DND-41 (cell line): Measurements from ENCODE around the gene BCL2L13.

Experiments used
- ATAC-seq: fragments of 200-7000 bp; cut with Tn5 transposase; 3 replicates; pipeline ENCODE4 v1.9.1; 2021; ENCODE audit warnings: low read depth; ENCODE audit not compliant: insufficient read depth
- DNase-seq: peaks from one replicate; pipeline ENCODE4 v3.0.0-alpha.2; 2020
- H2AFZ ChIP-seq: 2 replicates; pipeline ENCODE4 v1.6.0; 2012; ENCODE audit warnings: low read depth, low read length
- H3K27ac ChIP-seq: 2 replicates; pipeline ENCODE4 v1.5.1; 2012; ENCODE audit warnings: low read length, inconsistent platforms
- H3K27me3 ChIP-seq: fragments of 200-600 bp; sonication (generic); 2 replicates; pipeline ENCODE4 v1.6.0; 2012; ENCODE audit warnings: low read length, mild to moderate bottlenecking, inconsistent platforms; ENCODE audit not compliant: insufficient read depth, poor library complexity
- H3K36me3 ChIP-seq: 2 replicates; pipeline ENCODE4 v1.5.1; 2012; ENCODE audit warnings: low read length, inconsistent platforms; ENCODE audit not compliant: insufficient read depth
- H3K4me1 ChIP-seq: 2 replicates; pipeline ENCODE4 v1.5.1; 2012; ENCODE audit warnings: mild to moderate bottlenecking, low read length; ENCODE audit not compliant: insufficient read depth
- H3K4me2 ChIP-seq: 2 replicates; pipeline ENCODE4 v1.6.0; 2012; ENCODE audit warnings: mild to moderate bottlenecking, moderate library complexity, low read length, inconsistent platforms; ENCODE audit not compliant: insufficient read depth
- H3K4me3 ChIP-seq, 2 experiments: fragments of 200-600 bp in 1 of 2; shearing (Covaris generic) in 1 of 2; 2 replicates each; pipeline ENCODE4 v1.5.1; 2012 to 2016; ENCODE audit warnings: inconsistent platforms in 2 of 2, low read length in 2 of 2, mild to moderate bottlenecking in 2 of 2, low read depth in 1 of 2, moderate library complexity in 1 of 2
- H3K79me2 ChIP-seq: 2 replicates; pipeline ENCODE4 v1.6.0; 2012; ENCODE audit warnings: low read length, inconsistent platforms; ENCODE audit not compliant: insufficient read depth
- H3K9ac ChIP-seq: 2 replicates; pipeline ENCODE4 v1.6.0; 2012; ENCODE audit warnings: low read depth, mild to moderate bottlenecking, inconsistent platforms, low read length, moderate library complexity
- H3K9me3 ChIP-seq: 2 replicates; pipeline ENCODE4 v1.5.1; 2012; ENCODE audit warnings: low read length, moderate library complexity, mild to moderate bottlenecking, inconsistent platforms; ENCODE audit not compliant: insufficient read depth, severe bottlenecking
- H4K20me1 ChIP-seq: 2 replicates; pipeline ENCODE4 v1.6.0; 2012; ENCODE audit warnings: low read length; ENCODE audit not compliant: insufficient read depth
- CTCF ChIP-seq: IDR thresholded peaks from 2 replicates; pipeline ENCODE4 v1.5.1; 2012; ENCODE audit warnings: borderline replicate concordance, low read length, moderate library complexity, mild to moderate bottlenecking; ENCODE audit not compliant: poor library complexity, severe bottlenecking; ENCODE audit errors: extremely low read depth
- EZH2 ChIP-seq: IDR thresholded peaks from 3 replicates; pipeline ENCODE4 v1.6.1; 2012; ENCODE audit warnings: borderline replicate concordance, low read depth, mild to moderate bottlenecking, moderate library complexity, low read length, inconsistent platforms; ENCODE audit not compliant: severe bottlenecking

Gene BCL2L13

DNA sequence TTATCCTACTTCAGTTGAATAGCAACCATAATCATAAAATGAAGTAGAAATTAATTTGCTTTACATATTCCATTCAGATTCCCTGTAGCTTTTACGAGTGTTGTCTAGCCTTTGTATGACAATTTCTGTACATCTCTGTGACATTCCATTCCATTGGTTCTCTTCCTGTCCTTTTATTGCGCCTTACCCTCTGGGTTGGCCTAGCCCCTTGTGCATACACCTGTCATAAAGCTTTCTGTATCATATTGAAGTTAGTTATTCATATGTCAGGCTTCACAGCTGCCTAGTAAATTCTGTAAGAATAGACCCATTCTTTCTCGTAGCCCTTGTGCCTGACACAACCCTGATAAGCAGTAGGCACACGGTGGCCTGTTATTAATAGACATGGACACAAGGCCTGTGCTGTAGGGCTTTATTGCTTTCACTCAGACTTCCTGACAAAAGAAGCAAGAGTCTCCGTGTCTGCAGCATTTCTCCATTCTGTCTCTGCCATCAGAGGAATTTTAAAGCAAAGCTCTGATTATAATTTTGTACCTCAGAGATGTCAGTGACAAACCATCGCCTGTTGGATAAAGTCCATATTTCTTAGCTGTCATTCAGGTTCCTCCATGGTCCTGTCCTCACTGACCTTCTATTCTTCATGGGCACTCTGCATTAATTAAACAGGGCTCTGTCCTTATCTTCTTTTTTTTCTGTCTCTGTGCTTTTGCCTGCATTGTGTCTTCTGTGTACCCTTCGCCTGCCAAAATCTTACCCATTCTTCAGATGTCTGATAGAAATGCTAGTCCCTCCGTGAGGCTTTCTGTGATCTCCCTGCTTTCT lies 86.3 kb downstream of the BCL2L13 start:
- H3K4me3 ChIP-seq = no peak overlapping the region
- H3K4me2 ChIP-seq = no peak overlapping the region
- peaks cover 9% of the 10 kb centered on the region; the same call in 1 of the 2 replicates for H4K20me1 ChIP-seq
- no peak for TF ChIP-seq EZH2
- no peak for TF ChIP-seq CTCF
- peaks cover 27% of the 10 kb centered on the region for H3K36me3 ChIP-seq
- peaks cover 30% of the 10 kb centered on the region for H3K4me1 ChIP-seq
- H3K79me2 ChIP-seq = peaks cover 20% of the 10 kb centered on the region; the same call in 1 of the 2 replicates
- DNase-seq (no peak), ATAC-seq (no peak)
- no peak overlapping the region for H3K27ac ChIP-seq
- no peaks in the 10 kb centered on the region for H3K9me3 ChIP-seq
- H3K27me3 ChIP-seq = no peaks in the 10 kb centered on the region
- no peak overlapping the region for H3K9ac ChIP-seq
- H2AFZ ChIP-seq = no peak overlapping the region

- no peak overlapping the region for H3K4me3 ChIP-seq
- H3K27ac ChIP-seq = no peak overlapping the region
- peaks cover 30% of the 10 kb centered on the region for H3K4me1 ChIP-seq
- H2AFZ ChIP-seq = no peak overlapping the region
- TF ChIP-seq EZH2 = no peak
- no peak for TF ChIP-seq CTCF
- ATAC-seq (no peak), DNase-seq (no peak)
- no peak overlapping the region for H3K4me2 ChIP-seq
- peaks cover 19% of the 10 kb centered on the region; the same call in 1 of the 2 replicates for H3K79me2 ChIP-seq
- H3K36me3 ChIP-seq = peaks cover 32% of the 10 kb centered on the region
- H4K20me1 ChIP-seq = peaks cover 9% of the 10 kb centered on the region; the same call in 1 of the 2 replicates
- H3K9ac ChIP-seq = no peak overlapping the region
- no peaks in the 10 kb centered on the region for H3K9me3 ChIP-seq
- no peaks in the 10 kb centered on the region for H3K27me3 ChIP-seq
Measured at GRCh38 chr22:17725500-17725796, 86.9 kb downstream of the BCL2L13 start.

GRCh38 chr22:17726006-17726927 lies 87.7 kb downstream of the BCL2L13 start:
- peak; percentile 70; the same call in 2 of the 3 replicates for ATAC-seq
- H3K79me2 ChIP-seq = peaks cover 19% of the 10 kb centered on the region; the same call in 1 of the 2 replicates
- no peak overlapping the region for H3K4me2 ChIP-seq
- H3K9me3 ChIP-seq = no peaks in the 10 kb centered on the region
- H3K4me1 ChIP-seq = peaks cover 30% of the 10 kb centered on the region
- no peak overlapping the region for H2AFZ ChIP-seq
- H3K36me3 ChIP-seq = peaks cover 36% of the 10 kb centered on the region
- H3K27me3 ChIP-seq = no peaks in the 10 kb centered on the region
- no peak overlapping the region for H3K9ac ChIP-seq
- DNase-seq = no peak
- H3K4me3 ChIP-seq = no peak overlapping the region
- H3K27ac ChIP-seq = peak overlapping the region; percentile 49
- H4K20me1 ChIP-seq = peaks cover 9% of the 10 kb centered on the region; the same call in 1 of the 2 replicates
- TF ChIP-seq EZH2 (no peak), CTCF (no peak)
